Naive thymus-derived CD8-positive, alpha-beta T cell (primary cell): ENCODE results near the gene SLIT1. TPM values are rescaled to one million over a fixed set of nuclear protein-coding genes. Genes with fewer than 3 reads are reported as not detected.

ENCODE experiments used
- ATAC-seq, 2 donors: fragments of 150-1000 bp; cut with Tn5 transposase in 1 of 2; sonication (Bioruptor Pico), chemical (Tn5 transposase) in 1 of 2; 1 replicate in 1 of 2; 2 replicates in 1 of 2; pipeline ENCODE4 v1.10.0; 2021; ENCODE audit warnings: mild to moderate bottlenecking in 2 of 2, moderate library complexity in 2 of 2
- POLR2A ChIA-PET: fragments of 350-600 bp; sonication (Branson Sonifier 250); formaldehyde crosslinking; loops from one replicate; lab custom pipeline; 2021; ENCODE audit warnings: antibody characterized with exemption; lab: Charles Lee
- DNase-seq, 10 donors: peaks; one replicate each; pipeline versions ENCODE4 v3.0.0 to v3.0.0-alpha.2; 2020 to 2022
- H3K27ac Mint-ChIP-seq, 10 donors: one replicate each; pipeline ENCODE4 v1.8.0; 2020 to 2022; ENCODE audit warnings: mild to moderate bottlenecking in 10 of 10, mixed read lengths in 10 of 10, moderate library complexity in 4 of 10, inconsistent platforms in 1 of 10
- H3K27me3 Mint-ChIP-seq, 5 donors: one replicate each; pipeline ENCODE4 v1.8.0; 2021 to 2022; ENCODE audit warnings: mixed read lengths in 5 of 5
- H3K36me3 Mint-ChIP-seq, 3 donors: one replicate each; pipeline ENCODE4 v1.8.0; 2020 to 2022; ENCODE audit warnings: mixed read lengths in 3 of 3, mild to moderate bottlenecking in 2 of 3, inconsistent platforms in 1 of 3
- H3K4me1 Mint-ChIP-seq, 4 donors: one replicate each; pipeline ENCODE4 v1.8.0; 2021 to 2022; ENCODE audit warnings: mixed read lengths in 4 of 4
- H3K4me3 Mint-ChIP-seq, 10 donors: one replicate each; pipeline ENCODE4 v1.8.0; 2020 to 2022; ENCODE audit warnings: mild to moderate bottlenecking in 10 of 10, mixed read lengths in 10 of 10, moderate library complexity in 6 of 10, inconsistent platforms in 1 of 10
- H3K9me3 Mint-ChIP-seq, 9 donors: one replicate each; pipeline ENCODE4 v1.8.0; 2020 to 2022; ENCODE audit warnings: mixed read lengths in 9 of 9, mild to moderate bottlenecking in 3 of 9, inconsistent platforms in 1 of 9, moderate library complexity in 1 of 9
- polyA plus RNA-seq, 3 donors: library from polyadenylated mRNA; unstranded; fragments of 300-500 nt; fragmentation: Illumina TruSeq; gene quantifications; one replicate each; pipeline ENCODE4 v1.2.3, GENCODE V29; 2021
- total RNA-seq, 8 experiments: library from RNA in 2 of 8; stranded (reverse) in 2 of 8; gene quantifications; one replicate each; pipeline ENCODE4 v1.2.3 and lab custom pipeline; 2021 to 2026

The SLIT1 gene
- total and polyA plus RNA-seq, 5 experiments from 2014 or later, result 0.05 to 0.26 (median 0.11) TPM; not detected in 2

DNA sequence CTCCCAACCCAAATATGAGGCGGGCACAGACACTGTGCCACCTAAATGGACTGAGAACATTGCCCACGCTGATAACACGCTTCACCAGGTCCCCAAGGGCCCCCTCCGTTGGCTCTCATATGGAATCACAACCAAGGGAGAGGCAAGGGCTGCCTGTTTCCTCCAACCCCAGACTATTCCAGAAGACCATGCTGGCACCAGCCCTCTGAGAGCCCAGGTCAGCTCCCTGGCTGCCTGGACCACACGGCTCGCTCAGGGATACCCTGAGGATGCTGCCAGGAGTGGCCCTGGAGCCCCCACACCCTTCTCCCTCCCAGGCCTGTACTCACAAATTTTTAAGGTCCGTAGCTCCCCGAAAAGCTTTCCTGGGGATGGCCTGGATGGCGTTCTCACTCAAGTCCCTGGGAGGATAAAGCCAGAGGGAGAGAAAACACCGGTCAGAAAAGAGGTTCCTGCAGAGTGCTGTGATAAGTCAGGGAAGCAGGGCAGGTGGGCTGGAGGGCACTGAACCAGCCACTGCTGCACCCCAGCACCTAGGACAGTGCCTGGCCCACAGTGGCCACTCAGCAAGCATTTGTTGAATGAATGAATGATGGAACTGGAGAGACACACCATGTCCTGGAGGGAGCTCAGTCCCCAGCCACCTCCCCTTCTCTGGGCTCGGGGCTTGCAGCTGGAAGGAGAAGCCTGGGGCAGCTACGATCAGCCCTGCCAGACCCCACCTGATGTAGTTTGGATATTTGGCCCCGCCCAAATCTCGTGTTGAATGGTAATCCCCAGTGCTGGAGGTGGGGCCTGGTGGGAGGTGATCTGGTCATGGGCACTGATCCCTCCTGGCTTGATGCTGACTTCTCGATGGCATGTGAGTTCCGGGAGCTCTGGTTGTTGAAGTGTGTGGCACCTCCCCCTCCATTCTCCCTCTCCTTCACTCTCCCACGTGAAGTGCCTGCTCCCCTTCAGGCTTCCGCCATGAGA is 119.8 kb downstream of the SLIT1 start:
- POLR2A ChIA-PET, result no interaction called here
- Mint-ChIP-seq H3K4me3 (no peak overlapping the region), H3K4me1 (peaks cover 0 to 10% (median 3%) of the 10 kb centered on the region in 4 donors), H3K27ac (no peak overlapping the region), H3K9me3 (peaks cover 0 to 4% (median 0%) of the 10 kb centered on the region in 9 donors), H3K36me3 (no peaks in the 10 kb centered on the region), H3K27me3 (peaks cover 6 to 19% (median 8%) of the 10 kb centered on the region in 5 donors)
- ATAC-seq (no peak), DNase-seq (no peak)

DNA sequence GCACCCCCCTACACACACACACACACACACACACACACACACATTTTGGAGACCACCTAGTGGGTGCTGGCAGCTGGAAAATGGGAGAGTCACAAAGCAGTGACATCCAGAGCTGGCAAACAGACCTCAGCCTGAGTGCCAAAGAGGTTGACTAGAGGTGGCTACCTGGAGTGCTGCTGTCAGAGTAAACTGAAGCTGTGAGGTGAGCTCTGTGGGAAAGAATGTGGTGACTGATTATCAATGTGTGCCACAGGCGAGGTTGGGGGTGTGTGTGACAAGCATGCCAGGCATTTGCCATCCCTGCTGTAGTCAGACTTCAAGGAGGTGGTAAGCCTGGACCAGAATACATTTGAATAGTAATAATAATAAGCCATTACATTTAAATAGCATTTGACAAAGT is 120.6 kb downstream of the SLIT1 start:
- ATAC-seq (no peak), DNase-seq (no peak)
- Mint-ChIP-seq H3K36me3 (no peaks in the 10 kb centered on the region), H3K4me1 (peaks cover 0 to 10% (median 2%) of the 10 kb centered on the region in 4 donors), H3K4me3 (no peak overlapping the region), H3K27me3 (peaks cover 4 to 15% (median 5%) of the 10 kb centered on the region in 5 donors), H3K9me3 (peaks cover 0 to 4% (median 0%) of the 10 kb centered on the region in 9 donors), H3K27ac (no peak overlapping the region)
- POLR2A ChIA-PET, result no interaction called here

DNA sequence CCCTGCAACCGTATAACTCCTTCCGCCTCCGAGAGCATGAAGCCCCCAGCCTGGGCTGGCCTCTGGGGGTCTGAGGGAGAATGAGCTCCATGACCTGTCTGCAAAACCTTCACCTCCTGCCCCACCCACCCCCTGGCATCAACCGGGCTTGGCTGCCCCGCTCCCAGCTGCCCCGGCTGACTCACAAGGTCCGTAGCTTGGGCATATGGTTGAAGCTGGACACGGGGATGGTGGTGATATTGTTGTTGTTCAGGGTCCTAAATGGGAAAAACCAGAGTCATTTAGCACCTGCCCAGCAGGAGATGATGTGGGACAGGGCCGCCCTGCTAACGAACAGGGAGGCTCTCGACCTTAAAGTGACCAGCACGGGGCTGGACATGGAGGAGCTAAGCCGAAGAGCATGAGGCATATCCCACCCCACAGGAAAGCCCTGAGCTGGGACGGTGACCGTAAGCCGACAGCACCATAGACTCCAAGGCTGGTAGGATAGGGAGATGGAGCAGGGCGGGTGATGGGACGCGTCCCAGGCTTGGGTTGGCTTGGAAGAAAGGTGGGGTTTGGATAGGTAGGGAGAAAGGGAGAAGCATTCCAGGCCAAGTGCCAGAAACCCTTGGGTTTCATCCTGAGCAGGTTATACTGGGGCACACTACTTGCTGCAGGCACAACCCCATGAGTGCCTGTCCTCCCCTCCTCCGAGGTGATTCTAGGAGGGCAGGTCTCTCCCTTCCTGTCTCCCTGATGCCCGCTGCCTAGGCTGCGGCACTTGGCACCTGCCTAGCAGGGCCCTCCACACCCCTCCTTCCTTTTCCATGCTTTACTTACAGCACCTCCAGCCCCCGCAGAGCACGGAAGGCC is 121.5 kb downstream of the SLIT1 start:
- ATAC-seq (no peak), DNase-seq (no peak)
- no peaks in the 10 kb centered on the region for H3K9me3 Mint-ChIP-seq
- H3K36me3 Mint-ChIP-seq, result no peaks in the 10 kb centered on the region
- no peak overlapping the region for H3K27ac Mint-ChIP-seq
- H3K27me3 Mint-ChIP-seq, result peaks cover 0 to 14% (median 4%) of the 10 kb centered on the region in 5 donors
- POLR2A ChIA-PET, result no interaction called here
- H3K4me3 Mint-ChIP-seq, result no peak overlapping the region
- H3K4me1 Mint-ChIP-seq, result peaks cover 0 to 2% (median under 1%) of the 10 kb centered on the region in 4 donors

DNA sequence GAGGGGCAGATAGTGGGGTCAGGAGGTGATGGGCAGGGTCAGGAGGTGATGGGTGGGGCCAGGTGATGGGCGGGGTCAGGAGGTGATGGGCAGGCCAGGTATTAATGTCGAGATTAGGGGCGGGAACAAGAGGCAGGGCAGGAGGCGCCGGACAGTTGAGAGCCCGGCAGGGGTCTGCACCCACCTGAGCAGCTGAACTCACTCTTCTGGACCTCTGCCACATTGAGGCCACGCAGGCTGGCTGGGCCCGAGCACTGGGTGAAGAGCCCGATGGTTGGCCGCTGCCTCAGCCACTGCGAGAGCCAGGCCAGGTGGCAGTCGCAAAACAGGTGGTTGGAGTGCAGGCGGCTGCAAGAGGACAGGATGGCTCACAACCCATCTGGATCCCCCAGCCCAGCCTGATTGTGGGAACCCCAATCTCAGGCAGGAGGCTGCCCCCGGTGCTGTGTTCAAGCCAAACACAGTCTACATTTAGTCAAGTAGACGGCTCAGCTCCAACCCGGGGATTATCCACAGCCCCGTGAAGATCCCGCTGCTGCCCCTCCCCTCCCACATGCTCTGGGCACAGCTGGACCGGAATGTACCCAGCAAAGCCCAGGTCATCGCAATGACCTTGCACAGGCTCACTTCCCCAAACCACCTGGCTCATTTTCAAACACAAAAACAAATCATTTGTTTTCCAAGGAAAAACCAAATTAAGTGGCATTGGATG is 122.3 kb downstream of the SLIT1 start:
- Mint-ChIP-seq H3K36me3 (no peaks in the 10 kb centered on the region), H3K27me3 (peaks cover 0 to 6% (median 1%) of the 10 kb centered on the region in 5 donors), H3K27ac (no peak overlapping the region), H3K9me3 (no peaks in the 10 kb centered on the region), H3K4me1 (no peaks in the 10 kb centered on the region), H3K4me3 (no peak overlapping the region)
- ATAC-seq (no peak), DNase-seq (no peak)
- POLR2A ChIA-PET, result no interaction called here

DNA sequence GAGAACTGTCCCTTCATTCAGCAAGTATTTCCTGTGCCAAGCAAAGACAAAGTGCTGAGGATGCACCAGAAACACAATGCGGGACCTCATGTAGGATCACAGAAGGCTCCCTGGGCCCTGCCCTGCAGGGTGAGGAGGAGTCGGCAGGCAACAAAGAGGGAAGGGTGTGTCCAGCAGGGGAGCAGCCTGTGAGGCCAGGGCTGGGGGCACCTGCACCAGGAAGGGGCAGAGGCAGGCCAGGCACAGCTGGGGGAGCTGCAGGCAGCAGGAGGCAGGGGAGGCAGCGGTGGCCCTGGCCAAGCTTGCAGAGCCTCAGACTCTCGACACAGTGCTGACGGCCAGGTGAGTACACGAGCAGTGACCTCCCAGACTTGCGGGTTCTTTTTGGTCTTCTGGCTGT is 123.3 kb downstream of the SLIT1 start:
- ATAC-seq, result no peak
- peaks cover 0 to 2% (median 0%) of the 10 kb centered on the region in 5 donors for H3K27me3 Mint-ChIP-seq
- H3K27ac Mint-ChIP-seq, result no peak overlapping the region
- no peaks in the 10 kb centered on the region for H3K4me1 Mint-ChIP-seq
- DNase-seq, result no peak
- H3K9me3 Mint-ChIP-seq, result no peaks in the 10 kb centered on the region
- POLR2A ChIA-PET, result no interaction called here
- no peak overlapping the region for H3K4me3 Mint-ChIP-seq
- no peaks in the 10 kb centered on the region for H3K36me3 Mint-ChIP-seq

DNA sequence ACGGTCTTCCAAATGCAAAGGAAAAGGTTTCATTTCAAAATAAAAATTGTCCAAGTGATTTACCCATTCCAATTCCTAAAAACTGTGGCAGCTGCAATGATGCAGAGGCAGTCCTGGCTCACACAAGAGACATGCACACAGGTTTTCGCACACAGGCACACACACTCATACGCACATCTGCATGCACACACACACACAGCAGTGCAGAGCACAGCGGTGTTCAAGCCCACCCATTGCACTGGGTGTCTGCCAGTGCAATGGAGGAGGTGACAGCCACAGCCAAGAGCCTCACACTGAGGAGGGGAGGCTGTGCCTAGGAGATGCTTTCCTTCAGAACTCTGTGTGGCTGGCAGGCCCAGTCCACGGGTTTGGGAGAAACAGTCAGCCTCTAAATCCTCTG is 123.7 kb downstream of the SLIT1 start:
- H3K27me3 Mint-ChIP-seq, result peaks cover 0 to 2% (median 0%) of the 10 kb centered on the region in 5 donors
- no peaks in the 10 kb centered on the region for H3K4me1 Mint-ChIP-seq
- POLR2A ChIA-PET, result no interaction called here
- no peak for DNase-seq
- H3K9me3 Mint-ChIP-seq, result no peaks in the 10 kb centered on the region
- no peak overlapping the region for H3K27ac Mint-ChIP-seq
- H3K36me3 Mint-ChIP-seq, result no peaks in the 10 kb centered on the region
- no peak for ATAC-seq
- H3K4me3 Mint-ChIP-seq, result no peak overlapping the region

DNA sequence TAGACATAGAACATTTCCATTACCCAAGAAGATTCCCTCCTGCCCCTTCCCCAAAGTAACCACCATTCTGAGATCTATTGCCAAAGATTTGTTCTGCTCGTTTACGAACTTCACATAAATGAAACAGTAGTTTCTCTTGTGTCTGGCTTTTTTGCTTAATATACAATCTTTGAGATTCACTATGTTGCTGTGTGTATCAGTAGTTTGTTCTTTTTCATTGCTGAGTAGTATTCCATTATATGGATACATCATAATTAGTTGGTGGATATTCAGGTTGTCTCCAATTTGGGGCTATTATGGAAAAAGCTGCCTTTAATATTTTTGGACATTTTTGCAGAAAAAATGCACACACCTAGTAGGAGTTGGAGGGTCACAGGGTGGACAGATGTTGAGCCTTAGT is 124.3 kb downstream of the SLIT1 start:
- Mint-ChIP-seq H3K4me3 (no peak overlapping the region), H3K27me3 (peaks cover 0 to 2% (median 0%) of the 10 kb centered on the region in 5 donors), H3K27ac (no peak overlapping the region), H3K9me3 (no peaks in the 10 kb centered on the region), H3K4me1 (no peaks in the 10 kb centered on the region), H3K36me3 (no peaks in the 10 kb centered on the region)
- ATAC-seq, result no peak
- no peak for DNase-seq
- POLR2A ChIA-PET, result no interaction called here

DNA sequence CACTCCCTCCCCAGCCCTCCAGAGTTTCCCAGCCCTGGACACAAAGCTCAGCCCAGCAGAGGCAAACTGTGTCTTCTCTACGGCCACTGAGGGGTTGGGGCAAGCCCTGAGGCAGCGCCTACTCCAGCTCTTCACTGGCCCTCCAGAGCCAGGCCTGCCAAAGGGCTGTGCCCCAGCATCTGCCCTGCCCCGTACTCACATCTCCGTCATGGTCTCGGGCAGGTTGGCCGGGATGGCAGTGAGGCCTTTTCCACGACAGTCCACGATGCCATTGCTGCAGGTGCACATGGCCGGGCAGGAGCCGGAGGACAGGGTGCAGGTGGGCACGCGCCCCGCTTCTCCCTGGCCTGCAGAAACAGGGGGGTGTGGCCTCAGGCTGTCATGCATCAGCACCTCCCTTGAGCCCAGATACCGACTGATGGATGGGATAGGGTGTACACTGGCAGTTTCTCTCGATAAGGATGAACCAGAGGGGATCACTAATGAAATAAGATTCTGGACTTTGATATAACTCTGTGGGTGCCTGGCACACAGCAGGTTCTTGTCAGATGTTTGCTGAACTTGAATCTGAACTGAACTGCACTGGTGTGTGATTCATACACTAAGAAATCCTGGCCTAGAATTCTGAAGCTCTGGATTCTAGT is 125.2 kb downstream of the SLIT1 start:
- H3K4me1 Mint-ChIP-seq, result no peaks in the 10 kb centered on the region
- H3K9me3 Mint-ChIP-seq, result no peaks in the 10 kb centered on the region
- H3K27me3 Mint-ChIP-seq, result peaks cover 0 to 2% (median 0%) of the 10 kb centered on the region in 5 donors
- DNase-seq (no peak), ATAC-seq (no peak)
- H3K36me3 Mint-ChIP-seq, result no peaks in the 10 kb centered on the region
- no peak overlapping the region for H3K4me3 Mint-ChIP-seq
- POLR2A ChIA-PET, result no interaction called here
- H3K27ac Mint-ChIP-seq, result no peak overlapping the region

DNA sequence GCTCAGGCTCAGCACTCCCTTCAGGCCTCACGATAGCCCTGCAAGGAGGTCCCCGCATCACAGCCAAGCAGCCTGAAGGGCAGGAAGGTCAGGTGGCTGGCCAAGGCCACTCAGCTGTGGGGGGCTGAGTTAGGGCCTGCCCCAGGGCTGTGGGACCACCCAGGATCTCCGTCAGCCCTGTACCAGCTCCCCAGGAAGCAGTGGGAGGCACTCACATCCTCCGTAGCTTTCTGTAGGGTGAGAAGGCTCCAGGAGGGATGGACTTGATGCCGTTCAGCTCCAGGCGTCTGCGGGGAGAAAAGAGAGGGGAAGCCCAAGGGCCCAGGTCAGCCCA is 125.9 kb downstream of the SLIT1 start:
- Mint-ChIP-seq H3K27ac (no peak overlapping the region), H3K4me3 (no peak overlapping the region), H3K9me3 (no peaks in the 10 kb centered on the region), H3K4me1 (no peaks in the 10 kb centered on the region), H3K36me3 (no peaks in the 10 kb centered on the region), H3K27me3 (peaks cover 0 to 2% (median 0%) of the 10 kb centered on the region in 5 donors)
- DNase-seq, result no peak
- ATAC-seq, result no peak
- POLR2A ChIA-PET, result no interaction called here

DNA sequence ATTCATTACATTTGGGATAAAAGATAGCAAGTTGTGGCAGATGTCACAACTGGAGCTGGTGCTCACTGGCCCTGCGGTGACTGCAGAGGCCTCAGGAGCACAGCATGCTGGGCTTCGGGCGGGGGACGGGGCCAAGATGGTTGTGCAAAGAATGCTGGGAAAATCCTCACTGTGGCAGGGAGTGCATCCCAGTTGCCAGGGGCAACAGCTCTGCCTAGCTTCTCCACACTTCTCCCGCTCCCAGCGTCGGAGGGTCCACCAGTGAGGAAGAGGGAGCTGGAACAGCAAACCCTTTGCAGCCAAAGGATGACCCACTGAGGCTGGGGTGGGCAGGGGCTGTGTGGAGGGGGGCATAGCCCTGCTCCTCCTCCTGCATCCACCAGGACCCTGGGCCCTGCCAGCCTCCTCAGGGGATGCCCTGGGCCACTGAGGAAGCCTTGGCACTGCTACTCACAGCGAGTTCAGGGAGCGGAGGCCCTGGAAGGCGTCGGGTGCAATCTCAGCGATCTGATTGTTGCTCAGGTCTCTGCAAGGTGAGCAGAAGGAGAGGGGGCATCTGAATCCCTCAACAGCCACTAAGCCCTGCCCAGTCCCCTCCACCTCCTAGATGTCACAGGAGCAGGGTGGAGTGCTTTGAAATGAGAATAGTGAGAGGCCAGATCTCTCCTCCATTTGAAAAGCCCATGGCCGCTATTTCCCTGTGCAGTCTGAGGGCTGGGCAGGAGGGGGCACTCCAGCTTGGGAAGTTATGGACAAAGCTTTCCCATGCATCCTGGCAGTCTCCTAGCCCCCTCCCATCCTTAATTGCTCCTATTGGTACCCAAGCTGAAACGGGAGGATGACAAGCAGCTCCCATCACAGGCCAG is 126.5 kb downstream of the SLIT1 start:
- Mint-ChIP-seq H3K36me3 (no peaks in the 10 kb centered on the region), H3K4me3 (no peak overlapping the region), H3K9me3 (no peaks in the 10 kb centered on the region), H3K27ac (no peak overlapping the region), H3K27me3 (peaks cover 0 to 2% (median 0%) of the 10 kb centered on the region in 5 donors), H3K4me1 (no peaks in the 10 kb centered on the region)
- no peak for ATAC-seq
- DNase-seq, result no peak
- POLR2A ChIA-PET, result no interaction called here

DNA sequence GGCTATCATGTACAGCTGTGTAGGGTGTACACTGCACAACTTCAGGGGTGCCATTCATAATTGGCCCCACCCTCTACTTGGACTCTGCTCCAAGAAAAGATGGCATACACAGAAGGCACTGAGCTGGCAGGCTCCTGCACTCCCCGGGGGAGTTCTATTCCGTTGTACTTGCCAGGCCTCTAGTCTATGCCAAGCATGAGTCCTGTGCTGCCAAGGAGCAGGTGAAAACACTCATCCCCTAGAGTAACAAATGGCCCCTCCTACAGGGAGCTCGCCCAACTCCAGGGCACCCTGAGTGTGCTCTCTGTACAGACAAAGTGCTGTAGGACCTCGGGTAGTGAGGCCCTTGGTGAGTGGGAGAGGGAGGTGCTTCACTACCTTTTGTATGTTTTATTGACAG is 127.2 kb downstream of the SLIT1 start:
- no peaks in the 10 kb centered on the region for H3K36me3 Mint-ChIP-seq
- ATAC-seq (no peak), DNase-seq (no peak)
- no peaks in the 10 kb centered on the region for H3K4me1 Mint-ChIP-seq
- POLR2A ChIA-PET, result no interaction called here
- no peak overlapping the region for H3K4me3 Mint-ChIP-seq
- peaks cover 0 to 2% (median 0%) of the 10 kb centered on the region in 5 donors for H3K27me3 Mint-ChIP-seq
- no peaks in the 10 kb centered on the region for H3K9me3 Mint-ChIP-seq
- H3K27ac Mint-ChIP-seq, result no peak overlapping the region
